GM12874 (cell line): ENCODE results near the gene SIGLEC11.

Source experiments
- CTCF ChIP-seq: IDR thresholded peaks from 2 replicates; pipeline ENCODE4 v1.5.1; 2011; ENCODE audit warnings: low read depth, mild to moderate bottlenecking, control low read depth, low read length, moderate library complexity; ENCODE audit not compliant: insufficient read depth

The SIGLEC11 gene

DNA sequence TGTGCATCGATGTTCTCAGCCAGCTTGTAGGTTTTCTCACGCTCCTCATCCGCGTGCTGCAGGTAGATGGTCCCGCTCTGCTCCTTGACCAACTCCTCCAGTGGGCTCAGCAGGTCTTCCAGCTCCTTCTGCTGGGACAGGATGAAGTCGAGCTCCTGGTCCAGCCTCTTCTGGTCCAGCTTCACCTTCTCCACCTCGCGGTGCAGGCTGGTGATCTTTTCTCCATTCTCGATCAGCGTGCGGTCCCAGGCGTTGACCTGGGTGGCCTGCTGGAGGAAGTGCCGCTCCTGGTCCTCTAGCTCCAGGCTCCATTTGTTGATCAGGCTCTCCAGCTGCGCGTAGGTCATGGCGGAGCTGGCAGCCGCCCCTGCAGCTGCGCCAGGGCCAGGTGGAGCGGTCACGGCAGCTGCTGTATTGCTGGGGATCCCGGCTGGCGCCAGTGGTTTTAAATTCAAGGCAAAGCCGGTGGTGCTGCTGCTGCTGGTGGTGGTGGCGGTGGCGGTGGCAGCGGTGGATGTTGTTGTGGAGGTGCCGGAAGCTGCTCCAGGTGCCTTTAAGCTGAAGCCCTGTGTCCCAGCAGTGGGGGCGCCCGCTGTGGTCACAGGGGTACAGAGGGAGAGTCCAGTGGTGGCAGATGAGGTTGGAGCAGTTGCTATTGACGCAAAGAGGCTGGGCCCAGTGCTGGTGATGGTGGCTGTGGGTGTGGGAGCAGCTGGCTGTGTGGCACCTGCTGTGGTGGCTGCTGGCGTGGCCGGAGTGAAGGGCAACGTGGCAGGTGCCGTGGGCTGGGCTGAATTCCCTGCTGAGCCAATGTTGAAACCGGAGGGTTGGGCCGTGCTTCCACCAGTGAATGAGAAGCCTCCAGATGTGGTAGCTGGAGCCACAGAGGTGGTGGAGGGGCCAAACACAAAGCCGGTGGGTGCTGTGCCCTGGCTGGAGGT, 52.2 kb downstream of the SIGLEC11 start:
- no peak for TF ChIP-seq CTCF

GRCh38 chr19:49907745-49908446, 53.1 kb downstream of the SIGLEC11 start:
- no peak for TF ChIP-seq CTCF

DNA sequence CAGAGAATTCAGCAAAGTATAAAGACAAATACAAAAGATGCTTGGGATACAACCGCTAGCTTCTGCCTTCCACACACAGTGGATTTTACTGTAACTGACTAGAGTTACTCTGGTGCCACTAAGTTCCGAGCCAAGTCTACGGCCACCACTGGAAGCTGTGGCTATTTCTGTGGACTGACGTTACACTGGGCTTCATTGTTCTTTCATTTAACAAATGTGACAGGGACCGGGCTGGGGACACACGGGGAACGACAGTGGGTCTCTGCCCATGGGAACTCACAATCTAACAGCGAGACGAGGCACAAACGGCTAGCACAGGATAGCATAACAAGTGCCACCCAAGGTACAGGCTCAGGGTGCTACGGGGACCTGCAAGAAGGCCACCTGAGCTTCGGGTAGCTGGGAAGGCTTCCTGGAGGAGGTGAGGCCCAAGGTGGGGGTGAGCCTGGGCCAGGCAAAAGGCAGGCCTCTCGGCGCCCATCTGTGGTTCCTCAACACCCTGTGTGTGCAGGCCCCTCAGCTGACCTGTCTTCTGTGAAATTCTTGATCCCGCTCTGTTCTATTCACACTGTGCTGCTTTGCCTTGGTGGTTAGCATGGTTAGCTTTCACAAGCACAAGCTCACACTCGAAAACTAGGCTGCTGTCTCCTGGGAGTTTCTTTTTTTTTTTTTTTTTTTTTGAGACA, 54.0 kb downstream of the SIGLEC11 start:
- TF ChIP-seq CTCF, result no peak

GRCh38 chr19:49904136-49904535, 56.8 kb downstream of the SIGLEC11 start:
- TF ChIP-seq CTCF, result no peak
